Type B pancreatic cell (in vitro differentiated cells): ENCODE results near the gene GLG1. TPM values are rescaled to one million over a fixed set of nuclear protein-coding genes. Genes with fewer than 3 reads are reported as not detected.
"Not testable (repeated sequence)": the region's sequence is repeated elsewhere in the genome, so short reads cannot be mapped to it uniquely, and the experiment has no call there.

Experiments used
- DNase-seq: peaks from one replicate; pipeline ENCODE4 v3.0.0; 2021; ENCODE audit warnings: mixed read lengths; ENCODE audit not compliant: unreplicated experiment; ENCODE audit errors: extremely low spot score
- H3K27ac Mint-ChIP-seq: 2 replicates; pipeline ENCODE4 v1.8.0; 2021; ENCODE audit warnings: mild to moderate bottlenecking, mixed read lengths
- H3K27me3 Mint-ChIP-seq: 2 replicates; pipeline ENCODE4 v1.8.0; 2021; ENCODE audit warnings: mixed read lengths
- H3K36me3 Mint-ChIP-seq: 2 replicates; pipeline ENCODE4 v1.8.0; 2021; ENCODE audit warnings: mixed read lengths
- H3K4me1 Mint-ChIP-seq: one replicate; pipeline ENCODE4 v1.8.0; 2021; ENCODE audit warnings: mixed read lengths; ENCODE audit not compliant: unreplicated experiment
- H3K4me3 Mint-ChIP-seq: 2 replicates; pipeline ENCODE4 v1.8.0; 2021; ENCODE audit warnings: mild to moderate bottlenecking, mixed read lengths
- H3K9me3 Mint-ChIP-seq: 2 replicates; pipeline ENCODE4 v1.8.0; 2021; ENCODE audit warnings: mixed read lengths
- total RNA-seq: library from RNA; stranded (reverse); gene quantifications from 2 replicates; pipeline ENCODE4 v1.2.1, GENCODE V29; 2021; ENCODE audit warnings: low replicate concordance
- TF ChIP-seq, protein P1 (sequence below): fragments of 200-600 bp; sonication (generic); conservative IDR thresholded peaks from 2 replicates; pipeline ENCODE4 v1.5.0; 2021; ENCODE audit warnings: antibody characterized with exemption, mild to moderate bottlenecking

Gene GLG1
- total RNA-seq, 1 donor from 2014 or later, result 144 TPM

DNA sequence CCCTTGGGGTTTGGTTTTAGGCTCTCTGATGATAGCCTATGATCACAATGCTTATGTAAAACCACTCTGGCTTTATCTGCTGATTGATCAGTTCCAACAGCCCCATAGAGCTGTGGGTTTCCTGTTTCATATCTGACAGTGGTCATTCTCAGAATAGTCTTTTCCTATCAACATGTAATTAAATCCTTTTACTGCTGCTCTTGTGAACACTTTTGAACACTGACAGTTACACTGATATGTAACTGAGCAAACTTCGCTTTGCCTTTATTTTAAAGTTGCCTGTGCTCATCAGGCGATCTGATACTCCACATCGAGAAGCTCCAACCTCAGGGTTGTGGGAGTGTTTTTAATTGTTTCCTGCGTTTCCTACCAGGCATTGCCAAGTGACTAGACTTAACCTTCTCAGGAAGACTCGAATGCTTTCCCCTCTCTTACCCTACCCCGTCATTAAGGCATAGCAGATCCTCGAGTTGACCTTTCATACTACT, 168.4 kb downstream of the GLG1 start:
- TF ChIP-seq, protein P1, sequence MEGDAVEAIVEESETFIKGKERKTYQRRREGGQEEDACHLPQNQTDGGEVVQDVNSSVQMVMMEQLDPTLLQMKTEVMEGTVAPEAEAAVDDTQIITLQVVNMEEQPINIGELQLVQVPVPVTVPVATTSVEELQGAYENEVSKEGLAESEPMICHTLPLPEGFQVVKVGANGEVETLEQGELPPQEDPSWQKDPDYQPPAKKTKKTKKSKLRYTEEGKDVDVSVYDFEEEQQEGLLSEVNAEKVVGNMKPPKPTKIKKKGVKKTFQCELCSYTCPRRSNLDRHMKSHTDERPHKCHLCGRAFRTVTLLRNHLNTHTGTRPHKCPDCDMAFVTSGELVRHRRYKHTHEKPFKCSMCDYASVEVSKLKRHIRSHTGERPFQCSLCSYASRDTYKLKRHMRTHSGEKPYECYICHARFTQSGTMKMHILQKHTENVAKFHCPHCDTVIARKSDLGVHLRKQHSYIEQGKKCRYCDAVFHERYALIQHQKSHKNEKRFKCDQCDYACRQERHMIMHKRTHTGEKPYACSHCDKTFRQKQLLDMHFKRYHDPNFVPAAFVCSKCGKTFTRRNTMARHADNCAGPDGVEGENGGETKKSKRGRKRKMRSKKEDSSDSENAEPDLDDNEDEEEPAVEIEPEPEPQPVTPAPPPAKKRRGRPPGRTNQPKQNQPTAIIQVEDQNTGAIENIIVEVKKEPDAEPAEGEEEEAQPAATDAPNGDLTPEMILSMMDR, result no peak
- Mint-ChIP-seq H3K4me3 (no peak overlapping the region), H3K9me3 (no peaks in the 10 kb centered on the region), H3K27me3 (no peaks in the 10 kb centered on the region), H3K4me1 (peaks cover 5% of the 10 kb centered on the region), H3K36me3 (peaks cover 17% of the 10 kb centered on the region), H3K27ac (no peak overlapping the region)
- DNase-seq, result no peak

DNA sequence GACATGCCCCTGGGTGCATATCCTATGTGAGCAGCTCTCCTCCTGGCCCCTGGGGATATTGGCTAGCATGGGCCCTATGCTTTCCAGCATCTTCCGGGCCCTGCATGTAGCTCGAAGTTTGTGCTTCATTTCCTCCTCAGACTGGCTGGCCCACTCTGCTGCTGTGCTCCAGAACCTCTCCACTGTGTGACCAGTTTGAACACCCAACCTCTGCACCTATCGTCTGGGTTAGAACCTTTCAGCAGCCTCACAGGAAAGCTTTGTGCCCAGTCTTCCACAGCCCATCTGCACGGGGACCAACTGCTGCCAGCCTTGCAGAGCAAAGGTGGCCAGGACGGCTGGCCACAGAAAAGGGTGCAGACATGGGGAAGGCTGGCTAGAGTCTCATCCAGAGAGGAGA, 175.4 kb downstream of the GLG1 start:
- Mint-ChIP-seq H3K9me3 (no peaks in the 10 kb centered on the region), H3K27me3 (no peaks in the 10 kb centered on the region), H3K4me1 (peaks cover 7% of the 10 kb centered on the region), H3K4me3 (no peak overlapping the region), H3K36me3 (peaks cover 4% of the 10 kb centered on the region), H3K27ac (no peak overlapping the region)
- no peak for DNase-seq
- TF ChIP-seq, protein P1, result no peak

DNA sequence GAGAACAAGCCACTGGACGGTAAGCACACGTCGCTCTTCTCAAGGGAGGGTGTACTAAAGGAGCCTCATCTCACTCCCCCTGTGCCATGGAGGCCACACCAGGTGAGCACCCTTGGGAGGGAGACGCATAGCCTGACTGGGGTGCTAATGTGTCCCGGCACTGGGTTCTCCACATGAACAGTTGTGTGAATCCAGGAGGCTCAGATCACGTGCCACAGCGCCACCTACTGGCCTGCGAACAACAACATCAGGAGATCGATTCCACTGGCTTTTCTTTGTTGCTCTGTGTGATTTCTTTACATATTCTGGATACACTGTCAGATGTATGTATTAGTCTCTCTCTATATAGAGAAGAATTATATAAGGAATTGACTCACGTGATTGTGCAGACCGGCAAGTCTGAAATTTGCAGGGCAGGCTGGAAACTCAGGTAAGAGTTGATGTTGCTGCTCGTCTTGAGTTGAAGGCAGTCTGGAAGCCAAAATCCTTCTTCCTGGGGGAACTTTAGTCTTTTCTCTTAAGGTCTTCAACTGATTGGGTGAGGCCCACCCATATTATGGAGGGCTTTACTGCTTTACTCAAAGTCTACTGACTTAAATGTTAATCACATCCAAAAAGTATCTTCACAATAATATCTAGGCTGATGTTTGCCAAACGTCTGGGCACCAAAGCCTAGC, 176.7 kb downstream of the GLG1 start:
- H3K27me3 Mint-ChIP-seq, DNase-seq, H3K4me1 Mint-ChIP-seq, H3K4me3 Mint-ChIP-seq, H3K36me3 Mint-ChIP-seq, H3K9me3 Mint-ChIP-seq, H3K27ac Mint-ChIP-seq: not testable (repeated sequence)
- TF ChIP-seq, protein P1, result peak; percentile 89

DNA sequence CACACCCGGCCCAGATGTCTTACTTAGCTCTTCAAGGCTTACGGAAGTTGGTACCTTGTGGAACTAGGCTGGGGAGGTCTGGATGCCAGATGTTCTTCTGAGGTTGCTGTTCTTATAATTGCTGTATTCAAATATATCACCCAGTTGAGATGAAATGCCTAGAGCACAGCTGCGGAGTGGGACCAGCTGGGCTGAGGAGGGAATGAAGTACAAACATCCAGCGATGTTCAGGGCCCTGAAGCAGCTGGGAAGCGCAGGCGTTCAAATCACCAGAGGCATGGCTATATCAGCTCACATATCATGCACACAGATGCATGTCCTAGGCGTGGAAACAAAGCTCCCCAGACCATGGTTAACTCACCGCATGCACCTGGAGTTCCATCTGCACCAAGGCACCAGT, 178.4 kb downstream of the GLG1 start:
- not testable (repeated sequence) for H3K4me1 Mint-ChIP-seq, DNase-seq, H3K36me3 Mint-ChIP-seq, H3K9me3 Mint-ChIP-seq, H3K27ac Mint-ChIP-seq, H3K4me3 Mint-ChIP-seq, H3K27me3 Mint-ChIP-seq

DNA sequence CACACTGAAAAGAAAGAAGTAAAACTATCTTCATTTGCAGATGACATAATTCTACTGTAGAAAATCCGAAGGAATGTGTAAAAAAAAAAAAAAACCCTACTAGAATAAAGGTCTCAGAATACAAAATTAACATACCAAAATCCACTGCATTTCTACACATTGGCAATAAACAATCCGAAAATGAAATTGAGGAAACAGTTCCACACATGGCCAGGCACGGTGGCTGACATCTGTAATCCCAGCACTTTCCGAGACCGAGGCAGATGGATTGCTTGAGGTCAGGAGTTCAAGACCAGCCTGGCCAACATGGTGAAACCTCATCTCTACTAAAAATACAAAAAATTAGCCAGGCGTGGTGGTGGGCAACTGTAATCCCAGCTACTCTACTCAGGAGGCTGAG, 181.2 kb downstream of the GLG1 start:
- H3K4me1 Mint-ChIP-seq, H3K9me3 Mint-ChIP-seq, H3K36me3 Mint-ChIP-seq, H3K27me3 Mint-ChIP-seq, DNase-seq, H3K27ac Mint-ChIP-seq, H3K4me3 Mint-ChIP-seq: not testable (repeated sequence)

DNA sequence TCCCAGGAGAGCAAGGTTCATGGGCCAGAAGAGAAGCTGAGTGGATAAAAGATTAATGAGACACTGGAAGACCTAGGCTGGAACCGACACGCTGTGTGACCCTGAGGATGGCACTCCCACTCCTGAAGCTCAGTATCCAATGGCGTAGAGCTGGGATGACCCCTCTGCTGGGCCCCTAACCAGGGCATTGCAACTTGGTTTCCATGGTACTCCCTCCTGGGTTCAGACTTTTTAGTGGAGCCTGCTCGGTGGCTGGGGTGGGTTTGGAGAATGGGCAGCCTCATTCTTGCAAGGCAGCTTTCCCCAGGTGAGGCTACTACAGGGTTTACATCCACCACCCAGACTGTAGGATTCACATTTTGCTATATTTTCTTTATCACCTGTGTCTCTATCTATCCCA, 183.2 kb downstream of the GLG1 start:
- DNase-seq, result not testable (repeated sequence)

DNA sequence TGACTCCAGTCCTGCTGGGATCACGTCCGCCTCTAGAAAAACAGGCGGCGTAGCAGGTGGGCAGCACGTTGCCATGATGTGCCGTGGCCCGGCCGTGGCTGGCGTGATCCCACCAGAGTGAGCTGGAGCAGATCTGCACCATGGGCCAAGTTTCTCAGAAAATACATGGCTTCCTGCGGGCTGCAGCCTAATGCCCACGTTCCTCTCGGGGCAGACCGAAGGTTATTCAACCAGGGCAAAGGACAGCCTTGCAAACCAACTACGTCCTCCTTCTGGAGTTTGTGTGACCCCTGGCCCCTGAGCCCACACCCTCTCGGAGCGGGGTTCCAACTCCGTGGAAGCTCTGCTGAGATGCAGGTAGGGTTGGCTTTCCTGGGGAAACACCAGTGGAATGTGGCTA, 184.8 kb downstream of the GLG1 start:
- not testable (repeated sequence) for H3K9me3 Mint-ChIP-seq, H3K27me3 Mint-ChIP-seq, H3K36me3 Mint-ChIP-seq, H3K4me3 Mint-ChIP-seq, H3K27ac Mint-ChIP-seq, DNase-seq, H3K4me1 Mint-ChIP-seq

More for the DNA sequence above, 183.2 kb downstream of the GLG1 start:
- H3K4me1 Mint-ChIP-seq, H3K27me3 Mint-ChIP-seq, H3K9me3 Mint-ChIP-seq, H3K36me3 Mint-ChIP-seq, H3K27ac Mint-ChIP-seq, H3K4me3 Mint-ChIP-seq: not testable (repeated sequence)

DNA sequence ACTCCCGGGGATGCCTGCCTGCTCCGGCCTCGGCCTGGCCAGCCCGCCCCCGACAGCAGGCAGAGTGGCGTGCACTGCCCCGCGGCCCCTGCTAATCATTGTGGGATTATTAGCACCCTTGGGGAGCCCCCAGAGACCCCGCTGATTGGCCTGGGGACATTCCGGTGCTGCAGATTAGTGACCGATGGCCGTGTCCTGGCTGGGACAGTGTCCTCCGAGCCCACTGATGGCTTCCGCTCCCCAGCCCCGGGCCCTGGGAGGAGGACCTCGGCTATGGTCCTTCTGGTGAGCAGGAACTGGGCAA, 185.5 kb downstream of the GLG1 start:
- H3K4me1 Mint-ChIP-seq, H3K27me3 Mint-ChIP-seq, H3K4me3 Mint-ChIP-seq, H3K9me3 Mint-ChIP-seq, H3K27ac Mint-ChIP-seq, H3K36me3 Mint-ChIP-seq, DNase-seq: not testable (repeated sequence)

DNA sequence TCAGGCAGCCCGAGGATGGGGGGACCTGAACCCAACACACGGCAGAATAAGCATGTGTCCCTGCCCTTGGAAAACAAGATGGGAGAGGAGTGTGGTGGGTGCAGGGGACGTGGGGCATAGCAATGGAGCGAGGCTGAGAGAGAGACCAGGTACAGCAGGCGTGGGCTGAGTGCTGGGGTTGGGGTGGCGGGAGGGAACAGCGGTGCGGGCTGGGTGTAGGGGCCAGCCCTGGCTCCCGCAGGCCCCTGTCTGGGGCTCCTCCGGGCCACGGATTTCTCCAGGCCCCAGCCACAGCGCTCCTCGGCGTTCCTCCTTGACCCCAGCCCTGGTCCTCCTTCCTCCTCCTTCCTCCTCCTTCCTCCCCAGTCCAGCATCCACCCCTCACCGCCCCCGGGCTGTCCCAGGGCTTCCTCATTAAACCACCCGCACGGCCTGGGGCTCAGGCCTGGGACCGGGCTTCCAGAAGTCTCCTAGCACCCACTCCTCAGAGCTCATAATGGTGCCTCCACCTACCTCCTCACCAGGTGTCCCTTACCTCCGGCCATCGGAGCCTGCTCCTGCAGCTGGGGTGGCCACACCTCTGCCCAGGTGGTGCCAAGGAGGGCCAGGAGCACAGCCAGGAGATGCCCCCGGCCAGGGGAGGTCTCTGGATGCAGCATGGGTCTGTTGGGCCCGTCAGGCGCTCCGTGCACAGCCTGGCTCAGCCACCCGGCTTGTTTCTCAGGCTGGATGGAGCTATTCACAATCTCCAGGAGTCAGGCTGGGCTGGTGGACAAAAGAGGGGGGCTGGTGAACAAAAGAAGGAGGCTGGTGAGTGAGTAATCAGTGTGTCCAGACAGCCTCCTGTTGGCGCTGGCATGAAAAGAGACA, 186.1 kb downstream of the GLG1 start, which contains the start of gene CLEC18B:
Gene CLEC18B, minus strand, starts transcription at position 867 of the 870 bp plus-strand sequence. Its CDS starts 208 bp downstream, at position 659.
- not testable (repeated sequence) for H3K4me1 Mint-ChIP-seq, H3K36me3 Mint-ChIP-seq

DNA sequence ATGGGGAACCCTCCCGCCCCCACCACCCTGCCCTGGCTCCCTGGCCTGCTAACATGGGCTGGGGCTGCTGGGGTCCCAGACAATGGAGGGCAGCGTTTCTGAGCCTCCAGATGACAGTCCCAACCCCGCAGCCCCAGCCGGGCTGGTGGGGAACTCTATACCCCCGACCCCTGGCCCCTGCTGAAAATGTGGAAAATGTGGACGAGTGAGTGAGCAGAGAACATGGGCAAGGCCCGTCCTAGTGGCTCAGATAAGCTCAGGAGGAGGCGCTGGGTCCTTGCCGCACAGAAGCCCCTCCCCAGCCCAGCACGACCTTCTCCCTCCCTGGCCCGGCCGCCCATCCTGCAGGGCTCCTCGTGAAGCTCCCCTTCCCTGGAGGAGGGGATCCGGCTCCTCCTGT, 187.1 kb downstream of the GLG1 start:
- not testable (repeated sequence) for H3K4me3 Mint-ChIP-seq, H3K27ac Mint-ChIP-seq, H3K36me3 Mint-ChIP-seq, H3K27me3 Mint-ChIP-seq, H3K9me3 Mint-ChIP-seq, H3K4me1 Mint-ChIP-seq, DNase-seq

More for the DNA sequence above, 186.1 kb downstream of the GLG1 start, which contains the start of gene CLEC18B:
- H3K9me3 Mint-ChIP-seq, H3K4me3 Mint-ChIP-seq, H3K27ac Mint-ChIP-seq, DNase-seq, H3K27me3 Mint-ChIP-seq: not testable (repeated sequence)

DNA sequence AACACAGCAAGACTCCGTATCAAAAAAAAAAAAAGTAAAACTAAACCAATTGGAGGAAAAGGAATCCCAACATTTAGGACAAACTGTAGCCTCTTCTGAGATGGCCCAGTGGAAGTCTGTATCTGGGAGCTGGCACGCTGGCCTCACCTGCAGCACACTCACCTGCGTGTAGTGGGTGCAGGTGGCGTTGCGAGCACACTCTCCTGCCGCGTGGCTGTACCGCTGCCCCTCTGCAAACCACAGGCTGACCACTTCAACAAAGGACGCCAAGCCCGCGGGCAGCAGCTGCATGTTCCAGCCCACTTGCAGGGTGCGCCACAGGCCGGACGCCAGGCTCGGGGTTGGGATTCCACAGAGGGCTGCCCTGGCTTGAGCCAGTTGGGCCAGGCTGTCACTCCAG, 189.0 kb downstream of the GLG1 start:
- not testable (repeated sequence) for DNase-seq

More for the DNA sequence above, 189.0 kb downstream of the GLG1 start:
- not testable (repeated sequence) for H3K4me3 Mint-ChIP-seq, H3K9me3 Mint-ChIP-seq, H3K27me3 Mint-ChIP-seq, H3K36me3 Mint-ChIP-seq, H3K27ac Mint-ChIP-seq, H3K4me1 Mint-ChIP-seq
